ENCODE results near the gene KLHL42. TPM values are rescaled to one million over a fixed set of nuclear protein-coding genes. Genes with fewer than 3 reads are reported as not detected.

The KLHL42 gene
- total RNA-seq, 1 donor from 2014 or later: 31.9 TPM

- H3K27ac Mint-ChIP-seq (ENCODE audit: unreplicated experiment): no peak overlapping the region
- no peak for TF ChIP-seq CTCF (IDR thresholded peaks at IDR 0.05)
- no peak for DNase-seq (ENCODE audit: low spot score)
Measured at GRCh38 chr12:27817766-27818165, 37.7 kb downstream of the KLHL42 start.

GRCh38 chr12:27818401-27818918 lies 38.4 kb downstream of the KLHL42 start:
- peaks cover 13% of the 10 kb centered on the region for H3K4me1 Mint-ChIP-seq (ENCODE audit: low read depth)
- no peaks in the 10 kb centered on the region for H3K9me3 Mint-ChIP-seq (ENCODE audit: low read depth)
- no peak overlapping the region for H3K27ac Mint-ChIP-seq (ENCODE audit: unreplicated experiment)
- no peaks in the 10 kb centered on the region for H3K27me3 Mint-ChIP-seq (ENCODE audit: low read depth)
- DNase-seq (ENCODE audit: low spot score): no peak
- H3K4me3 Mint-ChIP-seq (ENCODE audit: unreplicated experiment): no peak overlapping the region
- no peak for TF ChIP-seq CTCF (IDR thresholded peaks at IDR 0.05)
- H3K36me3 Mint-ChIP-seq (ENCODE audit: low read depth): no peaks in the 10 kb centered on the region

More at GRCh38 chr12:27817766-27818165, 37.7 kb downstream of the KLHL42 start:
- no peak overlapping the region for H3K4me3 Mint-ChIP-seq (ENCODE audit: unreplicated experiment)
- no peaks in the 10 kb centered on the region for H3K9me3 Mint-ChIP-seq (ENCODE audit: low read depth)
- no peaks in the 10 kb centered on the region for H3K36me3 Mint-ChIP-seq (ENCODE audit: low read depth)
- no peaks in the 10 kb centered on the region for H3K27me3 Mint-ChIP-seq (ENCODE audit: low read depth)
- H3K4me1 Mint-ChIP-seq (ENCODE audit: low read depth): peaks cover 13% of the 10 kb centered on the region

- no peaks in the 10 kb centered on the region for H3K27me3 Mint-ChIP-seq (ENCODE audit: low read depth)
- TF ChIP-seq CTCF (IDR thresholded peaks at IDR 0.05): no peak
- DNase-seq (ENCODE audit: low spot score): no peak
- peak overlapping the region; percentile 29 for H3K27ac Mint-ChIP-seq (ENCODE audit: unreplicated experiment)
- no peaks in the 10 kb centered on the region for H3K9me3 Mint-ChIP-seq (ENCODE audit: low read depth)
- H3K4me1 Mint-ChIP-seq (ENCODE audit: low read depth): peaks cover 5% of the 10 kb centered on the region
- H3K36me3 Mint-ChIP-seq (ENCODE audit: low read depth): no peaks in the 10 kb centered on the region
- H3K4me3 Mint-ChIP-seq (ENCODE audit: unreplicated experiment): no peak overlapping the region
Measured at GRCh38 chr12:27820564-27820963, 40.5 kb downstream of the KLHL42 start.

- Mint-ChIP-seq H3K4me3 (ENCODE audit: unreplicated experiment) (no peak overlapping the region), H3K9me3 (ENCODE audit: low read depth) (no peaks in the 10 kb centered on the region), H3K27ac (ENCODE audit: unreplicated experiment) (no peak overlapping the region), H3K27me3 (ENCODE audit: low read depth) (no peaks in the 10 kb centered on the region), H3K36me3 (ENCODE audit: low read depth) (no peaks in the 10 kb centered on the region), H3K4me1 (ENCODE audit: low read depth) (peaks cover 5% of the 10 kb centered on the region)
- peak; percentile 90 for TF ChIP-seq CTCF (IDR thresholded peaks at IDR 0.05)
- DNase-seq (ENCODE audit: low spot score): no peak
Measured at GRCh38 chr12:27821259-27821973, 41.4 kb downstream of the KLHL42 start.

- peaks cover 5% of the 10 kb centered on the region for H3K4me1 Mint-ChIP-seq (ENCODE audit: low read depth)
- no peak for TF ChIP-seq CTCF (IDR thresholded peaks at IDR 0.05)
- H3K36me3 Mint-ChIP-seq (ENCODE audit: low read depth): no peaks in the 10 kb centered on the region
- no peak overlapping the region for H3K4me3 Mint-ChIP-seq (ENCODE audit: unreplicated experiment)
- no peak for DNase-seq (ENCODE audit: low spot score)
- no peaks in the 10 kb centered on the region for H3K9me3 Mint-ChIP-seq (ENCODE audit: low read depth)
- no peak overlapping the region for H3K27ac Mint-ChIP-seq (ENCODE audit: unreplicated experiment)
- no peaks in the 10 kb centered on the region for H3K27me3 Mint-ChIP-seq (ENCODE audit: low read depth)
Measured at GRCh38 chr12:27822076-27822712, 42.2 kb downstream of the KLHL42 start.

All from chondrocyte (in vitro differentiated cells).